Measurements from ENCODE around the gene BBX.

The BBX gene

DNA sequence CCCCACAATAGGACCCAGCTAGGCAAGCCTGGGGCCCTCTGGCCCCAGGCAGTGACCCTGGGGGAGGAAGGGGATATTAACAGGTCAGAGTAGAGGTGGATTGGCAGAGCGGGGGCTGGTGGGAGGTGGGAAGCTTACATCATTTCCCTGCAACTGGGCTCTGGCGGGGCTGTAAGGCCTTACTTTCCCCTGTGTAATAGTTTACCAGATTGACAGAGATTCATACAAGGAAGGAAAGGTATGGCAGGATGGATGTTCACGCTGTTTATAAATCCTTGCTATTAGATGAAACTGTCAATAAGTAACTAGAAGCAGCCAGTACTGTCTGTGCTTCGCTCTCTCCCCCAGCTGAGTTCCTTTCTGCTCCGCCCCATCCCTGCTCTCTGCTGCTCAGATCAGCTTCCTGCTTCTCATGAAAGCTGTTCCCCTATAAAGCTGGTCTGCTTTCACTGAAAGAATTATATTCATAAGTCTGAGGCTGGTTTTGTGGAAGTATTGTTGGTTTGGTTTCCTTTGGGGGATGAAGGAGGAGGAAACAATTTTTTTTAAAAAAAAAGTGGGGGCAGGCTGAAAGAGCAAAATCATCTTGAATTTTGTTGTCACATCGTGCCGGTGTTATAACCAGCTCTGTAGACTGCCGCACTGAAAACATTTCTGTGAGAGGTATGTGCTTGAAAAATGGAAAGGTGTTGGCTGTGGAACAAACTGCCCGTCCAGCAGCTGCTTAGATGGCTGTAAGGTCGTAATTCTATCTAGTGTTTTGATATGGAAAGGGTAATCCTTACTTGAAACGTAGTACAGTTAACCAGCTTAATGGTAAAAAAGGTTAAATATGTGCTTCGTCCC is 76.4 kb downstream of the BBX start:
- DNase-seq = peak; percentile 62

DNA sequence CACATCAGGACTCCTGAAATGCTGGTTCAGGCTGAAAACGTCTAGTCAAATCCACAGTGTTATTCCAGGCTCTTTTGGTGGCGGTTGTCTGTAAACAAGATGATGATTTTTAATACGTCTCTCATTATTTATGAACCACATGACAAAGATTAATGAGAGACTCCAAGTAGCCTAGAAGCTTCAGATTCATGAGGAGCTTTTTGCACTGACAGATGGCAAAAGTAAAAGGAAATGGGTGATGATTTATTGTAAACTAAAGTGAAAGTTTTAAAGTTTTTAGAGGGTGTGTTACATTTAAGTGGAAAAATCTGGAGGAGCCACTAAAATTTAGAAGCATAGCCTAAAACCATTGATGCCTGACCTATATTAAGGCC is 77.0 kb downstream of the BBX start:
- no peak for DNase-seq

DNA sequence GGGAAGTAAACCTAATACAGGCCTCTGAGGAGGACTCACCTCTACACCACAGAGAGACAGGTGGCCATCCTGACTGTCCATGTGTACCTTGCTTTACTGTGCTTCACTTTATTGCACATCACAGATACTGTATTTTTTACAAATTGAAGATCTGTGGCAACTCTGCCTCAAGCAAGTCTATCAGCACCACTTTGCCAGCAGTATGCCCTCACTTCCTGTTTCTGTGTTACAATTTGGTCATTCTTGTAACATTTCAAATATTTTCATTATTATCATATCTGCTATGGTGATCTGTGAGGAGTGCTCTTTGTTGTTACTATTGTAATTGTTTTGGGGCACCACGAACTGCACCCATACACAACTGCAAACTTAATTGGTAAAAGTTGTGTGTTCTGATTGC is 78.0 kb downstream of the BBX start:
- DNase-seq = no peak

DNA sequence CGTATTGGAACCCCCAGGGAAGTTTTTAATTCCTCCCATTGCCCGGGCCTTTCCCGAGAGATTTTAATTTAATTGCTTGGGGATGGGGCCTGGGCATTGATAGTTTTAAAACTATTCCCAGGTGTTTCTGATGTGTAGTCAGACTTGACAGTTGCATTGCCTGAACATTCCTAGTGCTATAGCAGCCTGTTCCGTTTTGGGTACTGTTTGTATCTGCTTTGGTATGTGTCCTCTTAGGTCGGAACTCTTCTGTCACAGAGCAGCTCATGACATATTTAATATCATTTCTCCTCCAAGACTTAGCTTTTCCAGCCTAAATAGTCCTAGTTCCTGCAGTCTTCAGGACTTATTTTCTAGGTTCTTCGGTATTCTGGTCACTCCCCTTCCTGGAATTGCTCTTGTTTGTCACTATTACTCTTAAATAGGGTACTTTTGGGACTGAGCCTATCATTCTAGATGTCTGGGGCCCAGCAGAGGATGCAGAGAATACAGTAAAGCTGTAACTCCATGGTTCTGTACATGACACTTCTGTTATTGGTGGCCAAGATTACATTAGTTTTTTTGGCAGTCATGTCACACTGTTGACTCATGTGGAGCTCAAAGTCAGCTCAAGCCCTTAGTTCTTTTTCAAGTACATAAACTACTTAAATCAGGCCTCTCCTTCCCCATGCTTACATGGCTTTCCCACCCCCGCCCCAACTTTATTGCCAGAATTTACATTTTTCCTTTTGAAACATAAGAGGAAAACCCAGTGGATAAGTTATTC is 81.5 kb downstream of the BBX start:
- no peak for DNase-seq

DNA sequence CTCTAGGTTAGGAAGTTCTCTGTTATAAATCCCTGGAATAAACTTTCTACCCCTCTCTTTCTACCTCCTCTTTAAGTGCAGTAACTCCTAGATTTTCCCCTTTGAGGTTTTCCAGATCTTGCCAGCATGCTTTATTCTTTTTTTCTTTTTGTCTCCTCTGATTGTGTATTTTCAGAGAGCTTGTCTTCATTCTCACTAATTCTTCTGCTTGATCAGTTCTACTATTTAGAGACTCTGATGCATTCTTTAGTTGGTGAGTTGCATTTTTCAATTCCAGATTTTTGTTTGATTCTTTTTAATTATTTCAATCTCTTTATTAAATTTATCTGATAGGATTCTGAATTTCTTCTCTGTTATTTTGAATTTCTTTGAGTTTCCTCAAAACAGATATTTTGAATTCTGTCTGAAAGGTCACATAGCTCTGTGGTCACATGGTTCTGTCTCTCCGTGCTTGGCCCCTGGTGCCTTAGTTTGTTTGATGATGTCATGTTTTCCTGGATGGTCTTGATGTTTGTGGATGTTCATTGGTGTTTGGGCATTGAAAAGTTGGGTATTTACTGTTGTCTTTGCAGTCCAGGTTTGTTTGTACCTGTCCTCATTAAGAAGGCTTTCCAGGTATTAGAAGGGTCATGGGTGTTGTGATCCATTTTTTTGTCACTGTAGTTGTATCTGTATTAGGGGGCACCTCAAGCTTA is 89.2 kb downstream of the BBX start:
- no peak for DNase-seq

- DNase-seq = no peak
These were observed 89.9 kb downstream of the BBX start for GRCh38 chr3:107612664-107613084.

- DNase-seq = no peak
These were observed 96.8 kb downstream of the BBX start for GRCh38 chr3:107619549-107619948.

DNA sequence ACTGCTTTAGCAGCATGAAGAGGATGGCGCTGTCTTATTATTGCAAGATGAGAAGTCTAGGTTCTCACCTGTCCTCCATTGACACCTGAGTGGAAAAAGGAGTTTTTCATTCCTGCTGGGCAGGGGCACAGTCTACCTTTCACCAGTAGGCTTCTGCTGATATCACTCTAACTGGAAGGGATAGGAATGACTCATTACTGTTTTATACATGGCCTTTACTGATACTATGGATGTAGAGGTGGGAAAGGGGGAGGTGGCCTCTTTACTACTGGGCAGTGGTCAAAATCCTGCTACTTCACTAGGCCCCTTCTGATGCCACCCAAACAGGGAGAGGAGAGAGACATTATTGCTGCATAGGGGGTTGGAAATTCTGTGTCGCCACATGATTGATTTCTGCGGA is 97.8 kb downstream of the BBX start:
- no peak for DNase-seq

DNA sequence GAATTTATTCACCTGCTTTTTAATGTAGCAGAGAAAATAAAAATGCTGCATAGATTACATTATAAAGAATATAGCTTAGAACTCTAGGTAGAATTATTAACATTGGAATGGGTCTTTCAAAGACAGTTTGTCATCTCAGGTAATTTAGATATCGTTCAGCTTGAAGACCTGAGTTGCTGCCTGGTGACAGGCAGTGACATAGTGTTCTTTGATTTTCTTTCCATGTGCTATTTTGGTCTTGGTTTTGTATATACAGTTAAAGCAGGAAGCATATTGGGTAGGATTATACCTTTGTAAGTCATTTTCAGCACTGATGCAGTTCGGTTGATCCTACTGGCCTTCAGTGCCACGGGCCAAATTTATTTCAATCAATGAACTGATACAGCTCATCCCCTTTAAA is 98.7 kb downstream of the BBX start:
- DNase-seq = no peak

GRCh38 chr3:107627962-107628542 is 105.3 kb downstream of the BBX start:
- DNase-seq = no peak

DNA sequence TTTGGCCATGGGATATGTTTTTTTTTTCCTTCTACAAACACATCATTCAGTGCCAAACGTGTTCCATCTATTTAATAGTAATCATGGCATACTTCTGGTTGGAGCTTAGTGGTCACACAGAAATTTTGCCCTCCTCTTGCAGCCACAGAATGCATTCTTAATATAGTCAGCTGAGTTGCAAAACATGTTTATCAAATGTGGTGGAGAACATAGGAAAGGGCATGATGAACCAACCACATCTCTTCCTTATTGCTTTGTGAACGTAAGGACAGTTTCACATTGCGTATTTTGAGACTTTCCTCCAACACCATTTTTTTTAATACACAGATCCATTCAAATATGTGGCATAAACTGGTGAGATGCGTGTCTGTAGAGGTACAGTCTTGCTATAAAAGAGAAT is 106.8 kb downstream of the BBX start:
- DNase-seq = no peak

- no peak for DNase-seq
These were observed 108.0 kb downstream of the BBX start for GRCh38 chr3:107630779-107631178.

DNA sequence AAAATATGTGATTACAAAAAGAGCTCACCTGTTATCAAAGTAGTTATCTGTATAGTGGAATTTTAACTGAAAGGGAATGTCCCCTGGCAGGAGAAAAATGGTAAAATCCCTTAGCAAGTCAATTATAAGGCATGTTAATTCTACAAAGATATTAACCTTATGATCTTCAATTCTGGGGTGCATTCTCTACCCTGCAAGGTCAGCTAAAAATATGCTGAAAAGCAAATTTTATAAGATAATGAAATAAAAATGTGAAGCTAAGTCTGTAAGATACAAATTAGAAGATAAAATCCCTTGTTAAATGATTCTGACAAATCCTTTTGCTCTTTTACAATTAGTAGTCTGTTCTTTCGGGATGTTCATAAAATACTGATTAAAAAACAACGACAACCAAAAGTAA is 109.8 kb downstream of the BBX start:
- no peak for DNase-seq

- DNase-seq = no peak
These were observed 110.8 kb downstream of the BBX start for GRCh38 chr3:107633327-107634098.

- no peak for DNase-seq
These were observed 111.3 kb downstream of the BBX start for GRCh38 chr3:107634099-107634489.

- DNase-seq = no peak
These were observed 114.8 kb downstream of the BBX start for GRCh38 chr3:107637416-107638183.

DNA sequence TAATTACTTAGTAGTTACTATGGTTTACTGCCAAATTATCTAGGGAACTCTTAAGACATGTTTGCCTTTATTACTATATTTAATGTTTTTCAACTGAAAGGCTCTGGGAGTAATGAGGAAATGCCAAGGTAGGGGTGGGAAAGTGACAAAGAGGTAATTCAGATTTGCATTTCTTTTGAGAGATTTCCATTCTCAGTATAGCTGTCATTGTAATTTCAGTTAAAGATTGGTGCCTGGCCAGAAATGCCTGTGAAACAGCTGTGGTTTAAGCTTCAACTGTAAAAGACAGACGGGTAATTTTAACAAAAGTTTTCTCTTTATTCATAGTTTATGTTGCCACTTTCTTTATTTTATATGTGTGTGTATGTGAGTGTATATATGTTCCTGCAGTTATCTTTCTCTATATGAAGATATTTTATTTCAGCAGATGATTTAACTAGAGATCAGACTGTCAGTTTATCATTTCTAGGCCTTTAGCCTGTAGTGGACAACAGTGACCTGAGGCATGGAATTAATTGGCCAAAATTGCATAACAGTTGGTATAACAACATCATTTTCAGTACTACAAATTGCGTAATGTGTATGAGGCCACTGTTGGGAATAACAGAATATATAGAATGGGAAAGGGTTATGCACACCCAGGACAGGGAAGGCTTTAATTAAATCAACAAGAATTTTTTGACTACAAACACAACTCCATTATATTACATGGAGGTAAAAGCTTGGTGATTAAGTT is 119.0 kb downstream of the BBX start:
- no peak for DNase-seq

DNA sequence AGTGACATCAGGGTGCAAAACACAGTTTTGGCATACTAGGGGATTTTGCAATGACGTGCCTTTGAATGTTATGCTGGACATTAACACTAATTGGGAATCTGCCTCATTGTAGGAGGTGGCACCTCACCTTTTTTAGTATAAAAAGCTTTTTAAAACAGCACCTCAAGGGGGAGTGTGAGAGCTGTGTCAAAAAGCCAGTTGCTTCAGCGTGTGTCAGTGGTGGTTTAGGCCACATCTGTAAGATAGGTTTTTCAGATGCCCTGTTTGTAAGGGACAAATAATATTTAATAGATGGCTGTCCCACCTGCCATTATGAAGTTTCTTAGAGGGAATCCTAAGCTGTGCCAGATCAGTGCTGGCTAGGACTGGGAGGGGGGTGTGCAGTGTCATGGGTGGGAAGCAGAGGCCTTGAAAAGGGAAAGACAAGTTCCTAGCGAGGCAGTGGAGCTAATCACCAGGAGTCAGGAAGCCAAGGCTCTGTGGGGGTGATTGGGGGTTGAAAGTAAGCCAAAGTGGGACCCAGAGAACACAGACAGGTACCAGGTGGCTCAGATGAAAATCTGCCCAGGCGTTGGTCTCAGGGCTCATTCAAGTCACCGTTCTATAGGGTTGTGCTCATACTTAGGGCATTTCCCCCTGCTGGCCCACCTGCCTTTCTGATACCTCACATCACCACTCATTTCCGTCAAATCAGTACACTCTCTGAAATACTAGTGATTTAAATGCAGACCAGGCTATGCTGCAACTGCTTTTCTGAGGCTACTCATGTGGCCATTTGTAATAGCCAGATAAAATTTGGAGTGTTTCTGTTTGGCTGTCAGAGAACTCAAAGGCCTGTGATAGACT is 120.5 kb downstream of the BBX start:
- no peak for DNase-seq

GRCh38 chr3:107644631-107645030 is 121.9 kb downstream of the BBX start:
- no peak for DNase-seq

GRCh38 chr3:107650788-107651187 is 128.0 kb downstream of the BBX start:
- DNase-seq = no peak
